CD4-positive, alpha-beta T cell treated with Interferon alpha-2 for 1 hour (primary cell): ENCODE measurements around the gene PDCL2.
"Not testable (repeated sequence)": the region's sequence is repeated elsewhere in the genome, so short reads cannot be mapped to it uniquely, and the experiment has no call there.

Source experiments
- DNase-seq, 2 donors: peaks; one replicate each; pipeline ENCODE4 v3.0.0-alpha.2; 2020 to 2022

Gene PDCL2

DNA sequence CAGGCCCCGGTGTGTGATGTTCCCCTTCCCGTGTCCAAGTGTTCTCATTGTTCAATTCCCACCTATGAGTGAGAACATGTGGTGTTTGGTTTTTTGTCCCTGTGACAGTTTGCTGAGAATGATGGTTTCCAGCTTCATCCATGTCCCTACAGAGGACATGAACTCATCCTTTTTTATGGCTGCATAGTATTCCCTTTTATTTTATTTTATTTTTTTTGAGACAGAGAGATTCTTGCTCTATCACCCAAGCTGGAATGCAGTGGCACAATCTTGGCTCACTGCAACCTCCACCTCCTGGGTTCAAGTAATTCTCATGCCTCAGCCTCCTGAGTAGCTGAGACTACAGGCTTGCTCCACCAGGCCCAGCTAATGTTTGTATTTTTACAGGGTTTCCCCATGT is 9.3 kb downstream of the PDCL2 start:
- DNase-seq: not testable (repeated sequence)

DNA sequence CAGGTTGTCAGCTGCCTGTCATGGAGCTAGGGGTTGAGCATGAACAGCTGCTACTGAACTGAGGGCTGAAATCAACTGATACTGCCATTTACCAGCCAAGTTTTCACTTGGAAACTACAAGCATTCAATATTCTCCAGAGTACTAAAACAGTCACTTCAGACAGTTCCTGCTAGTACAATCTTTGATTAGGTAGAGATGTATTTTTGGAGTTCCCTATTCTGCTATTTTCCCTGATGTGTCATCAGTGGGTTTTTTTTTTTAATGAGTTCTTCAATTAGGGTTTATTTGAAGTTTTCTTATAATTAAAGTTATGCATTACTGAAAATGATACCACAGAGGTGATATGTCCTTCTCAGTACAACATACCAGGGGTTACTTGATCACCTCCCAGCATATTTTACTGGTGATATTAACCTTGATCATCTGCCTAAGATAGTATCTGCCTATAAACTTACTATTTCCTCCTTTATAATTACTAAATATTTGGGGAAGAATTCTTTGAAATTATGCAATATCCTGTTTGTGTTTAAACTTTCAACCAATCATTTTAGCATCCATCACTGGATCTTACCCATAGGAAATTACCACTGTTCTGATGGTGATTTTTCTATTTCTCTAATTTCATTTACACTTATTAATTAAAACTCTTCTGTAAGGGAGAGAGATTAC is 13.6 kb downstream of the PDCL2 start:
- no peak for DNase-seq

DNA sequence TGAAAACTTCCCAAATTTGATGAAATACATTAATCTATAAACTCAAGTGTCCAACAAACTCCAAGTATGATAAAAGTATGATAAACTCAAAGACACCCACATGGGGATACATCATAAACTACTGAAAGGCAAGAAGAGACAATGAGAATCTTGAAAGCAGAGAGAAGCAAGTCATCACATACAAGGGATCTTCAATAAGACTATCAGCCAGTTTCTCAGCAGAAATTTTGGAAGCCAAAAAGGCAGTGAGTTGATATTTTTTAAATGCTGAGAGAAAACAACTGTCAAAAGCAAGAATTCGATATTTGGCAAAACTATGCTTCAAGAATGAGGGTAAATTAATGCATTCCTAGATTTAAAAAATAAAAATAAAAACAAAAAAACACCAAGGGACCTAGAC is 16.5 kb downstream of the PDCL2 start:
- DNase-seq: no peak

DNA sequence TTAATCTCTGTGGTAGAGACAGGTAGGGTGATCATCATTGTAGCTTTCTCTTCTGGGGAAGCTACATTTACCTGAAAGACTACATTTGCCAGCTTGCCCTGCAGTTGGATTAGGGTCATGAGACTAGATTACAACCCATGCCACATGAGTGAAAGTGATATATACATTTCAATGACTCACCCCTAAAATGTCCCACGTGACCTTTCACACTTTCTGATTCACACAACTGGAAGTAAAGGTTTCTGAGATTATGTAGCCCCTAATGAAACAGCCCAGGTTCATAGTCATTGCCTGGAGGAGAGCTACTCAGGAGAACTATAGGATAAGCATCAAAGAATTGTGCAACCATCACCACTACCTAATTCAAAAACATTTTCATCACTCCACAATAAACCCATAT is 17.8 kb downstream of the PDCL2 start:
- DNase-seq: no peak

DNA sequence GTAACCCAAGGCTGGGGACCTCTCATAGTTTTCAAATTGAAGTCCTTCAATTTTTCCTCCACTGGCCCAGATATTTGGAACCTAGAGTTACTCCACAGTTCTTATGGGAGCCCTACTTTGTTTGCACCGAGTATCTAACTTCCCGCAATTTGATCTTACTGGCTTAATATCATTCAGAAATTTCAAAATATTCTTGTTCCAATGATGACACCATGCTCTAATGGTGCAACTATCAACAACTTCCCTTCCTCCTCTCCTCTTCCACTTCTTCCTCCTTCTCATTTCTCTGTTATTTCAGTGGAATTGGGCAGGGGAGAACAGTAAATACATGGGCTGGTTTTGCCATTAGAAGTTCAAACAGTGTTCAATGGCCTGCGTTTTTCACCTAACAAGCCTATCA is 20.2 kb downstream of the PDCL2 start:
- DNase-seq: no peak

DNA sequence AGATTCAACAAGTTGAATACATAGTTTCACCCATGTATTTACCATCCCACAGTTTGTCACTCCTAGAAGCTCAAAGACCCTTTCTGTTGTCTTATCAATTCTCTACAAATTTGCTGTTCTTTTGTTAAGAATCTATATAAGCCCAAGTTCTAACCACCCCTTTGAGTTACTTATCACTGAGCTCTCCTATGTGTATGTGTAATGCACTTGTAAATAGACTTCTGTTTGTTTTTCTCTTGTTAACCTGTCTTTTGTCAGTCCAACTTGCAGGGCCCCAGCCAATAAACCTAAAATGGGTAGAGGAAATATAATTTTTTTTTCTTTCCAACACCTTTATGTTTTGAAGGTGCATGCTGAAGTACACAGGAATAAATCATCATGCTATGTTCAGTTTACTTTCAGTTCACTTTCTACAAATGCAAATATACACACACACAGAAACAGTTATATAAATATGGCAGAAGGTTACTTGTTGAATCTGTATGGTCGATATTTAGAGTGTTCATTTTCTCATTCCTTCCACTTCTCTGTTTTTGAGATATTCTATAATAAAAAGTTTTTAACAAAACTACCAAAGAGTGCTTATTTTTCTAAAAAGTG is 23.0 kb downstream of the PDCL2 start:
- no peak for DNase-seq

DNA sequence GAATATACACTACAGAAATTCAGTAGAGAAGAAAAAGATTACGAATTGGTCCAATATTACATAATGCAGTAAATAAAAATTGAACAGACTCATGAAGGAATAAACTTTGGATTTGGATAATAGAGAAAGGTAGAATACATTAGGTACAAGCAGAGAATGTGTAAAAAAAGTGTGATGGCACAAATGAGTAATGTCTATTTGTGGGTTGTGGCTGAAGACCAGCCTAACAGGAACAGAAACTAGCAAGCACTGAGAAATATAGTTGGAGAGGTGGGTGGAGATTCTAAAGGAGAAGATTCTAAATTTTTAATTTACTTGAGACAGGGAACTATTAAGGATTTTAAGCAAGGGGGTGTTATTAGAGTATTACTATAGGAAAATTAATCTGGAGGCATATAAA is 30.2 kb downstream of the PDCL2 start:
- no peak for DNase-seq

DNA sequence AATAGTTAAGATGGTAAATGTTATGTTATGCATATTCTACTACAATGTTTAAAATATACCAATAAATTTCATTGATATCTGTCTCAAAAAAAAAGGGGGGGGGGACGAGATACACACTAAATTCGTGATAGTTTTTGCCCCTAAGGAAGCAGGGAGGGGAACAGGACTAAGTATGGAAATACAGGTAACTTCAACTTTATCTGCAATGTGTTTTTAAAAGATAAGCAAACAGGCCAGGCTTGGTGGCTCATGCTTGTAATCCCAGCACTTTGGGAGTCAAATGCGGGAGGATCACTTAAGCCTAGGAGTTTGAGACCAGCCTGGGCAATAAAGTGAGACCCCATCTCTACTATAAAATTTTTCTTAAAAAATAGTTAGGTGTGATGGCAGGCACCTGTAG is 31.9 kb downstream of the PDCL2 start:
- no peak for DNase-seq

DNA sequence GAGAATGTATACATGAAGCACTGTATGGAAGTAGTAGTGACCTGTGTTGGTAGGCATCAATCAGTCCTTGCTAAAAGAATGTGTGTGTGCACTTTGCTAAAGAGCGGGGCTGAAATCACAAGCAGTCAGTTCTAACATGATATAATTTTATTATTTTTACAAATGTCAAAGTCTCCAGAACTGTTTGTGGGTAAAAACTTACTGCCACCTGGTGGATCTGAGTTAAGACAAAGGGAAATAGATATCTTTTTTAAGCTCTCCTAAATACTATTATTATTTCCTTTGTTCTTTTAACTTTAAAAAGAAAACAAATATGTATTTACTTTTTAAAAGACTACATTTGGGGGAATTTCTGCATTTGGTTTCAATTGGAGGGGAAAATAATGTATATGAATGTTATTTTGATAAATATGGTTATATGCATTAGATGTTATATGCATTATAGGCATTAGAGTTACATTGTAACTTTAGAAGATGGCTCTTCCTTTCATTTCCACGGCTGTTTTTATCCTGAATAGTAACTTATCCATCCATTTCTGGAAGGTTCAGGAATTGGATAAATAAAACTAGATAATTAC is 37.5 kb downstream of the PDCL2 start:
- DNase-seq: peak in 1 of 2 donors; percentile 60

DNA sequence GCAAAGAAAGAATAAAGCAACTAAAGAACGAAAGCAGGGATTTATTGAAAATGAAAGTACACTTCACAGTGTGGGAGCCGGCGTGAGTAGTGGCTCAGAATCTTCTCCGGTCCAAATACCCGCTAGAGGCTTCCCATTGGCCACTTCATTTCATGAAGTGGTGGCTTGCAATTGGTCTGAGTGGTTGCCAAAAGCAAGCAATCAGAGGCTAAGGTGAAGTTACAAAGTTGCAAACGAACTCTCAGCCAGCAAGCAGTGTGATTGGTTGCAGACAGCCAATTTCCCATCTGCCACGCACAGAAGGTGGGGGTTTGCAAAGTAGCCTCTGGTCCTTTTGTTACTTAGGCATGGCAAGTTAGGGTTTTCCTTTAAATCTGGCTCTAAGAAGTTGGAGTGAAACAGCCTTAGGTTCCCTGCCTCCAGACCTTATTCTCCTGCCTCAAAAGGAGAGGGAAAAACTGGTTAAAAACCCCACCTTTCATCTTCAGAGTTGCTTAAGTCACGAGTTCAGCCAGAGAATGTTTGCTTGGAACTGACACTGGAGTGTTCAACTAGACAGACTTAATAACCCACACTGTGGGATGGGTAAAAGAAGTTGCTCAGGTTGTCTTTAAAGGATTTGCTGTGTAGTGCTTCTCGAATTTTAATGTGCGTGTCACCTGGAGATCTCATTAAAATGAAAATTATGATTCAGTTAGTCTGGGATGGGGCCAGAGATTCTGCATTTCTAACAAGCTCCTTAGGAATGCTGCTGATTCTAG is 38.4 kb downstream of the PDCL2 start:
- DNase-seq: peak; percentile 37 to 59

DNA sequence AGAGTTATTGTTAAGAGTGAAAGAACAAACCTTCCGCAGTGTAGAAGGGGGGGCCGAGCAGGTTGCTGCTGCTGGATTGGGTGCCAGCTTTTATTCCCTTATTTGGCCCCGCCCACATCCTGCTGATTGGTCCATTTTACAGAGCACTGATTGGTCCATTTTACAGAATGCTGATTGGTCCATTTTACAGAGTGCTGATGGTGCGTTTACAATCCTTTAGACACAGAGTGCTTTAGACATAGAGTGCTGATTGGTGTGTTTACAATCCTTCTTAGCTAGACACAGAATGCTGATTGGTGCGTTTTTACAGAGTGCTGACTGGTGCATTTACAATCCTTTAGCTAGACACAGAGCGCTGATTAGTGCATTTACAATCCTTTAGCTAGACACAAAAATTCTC is 40.1 kb downstream of the PDCL2 start:
- peak; percentile 5 to 33 for DNase-seq

DNA sequence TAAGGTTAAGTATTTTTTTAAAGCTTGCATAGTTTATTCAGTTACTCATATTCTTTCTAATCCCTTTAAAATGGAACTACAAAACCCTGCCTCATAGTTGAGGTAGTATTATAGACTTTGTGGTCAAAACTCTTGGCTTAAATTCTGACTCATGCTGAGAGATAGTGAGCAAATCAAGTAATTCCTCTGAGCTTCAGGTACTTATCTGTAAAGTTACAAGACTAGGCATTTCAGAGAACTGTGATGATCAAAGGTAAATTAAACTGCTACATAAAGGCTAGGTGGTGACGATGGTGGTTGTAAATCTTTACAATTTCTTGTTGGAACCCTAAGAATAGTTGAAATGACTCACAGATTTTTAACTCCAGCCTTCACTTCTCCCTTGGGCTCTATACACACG is 42.2 kb downstream of the PDCL2 start:
- DNase-seq: no peak

DNA sequence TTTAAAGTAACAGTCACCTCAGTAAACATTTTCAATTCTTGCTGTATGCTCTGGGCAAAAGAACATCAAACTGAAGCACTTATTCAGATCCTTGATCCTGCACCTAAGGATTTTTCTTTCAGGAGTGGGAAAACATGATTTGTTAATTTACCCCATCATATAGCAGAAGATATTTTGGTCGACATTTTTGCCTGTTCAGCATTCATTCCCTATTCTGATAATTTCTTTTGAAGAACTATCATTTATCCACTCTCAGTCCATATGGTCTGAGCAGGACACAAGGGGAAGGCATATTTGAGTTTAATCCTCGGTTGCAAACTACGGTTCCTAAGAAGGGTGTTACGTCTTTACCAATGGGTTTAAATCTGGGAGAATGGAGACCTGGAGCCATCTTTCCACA is 44.1 kb downstream of the PDCL2 start:
- no peak for DNase-seq

DNA sequence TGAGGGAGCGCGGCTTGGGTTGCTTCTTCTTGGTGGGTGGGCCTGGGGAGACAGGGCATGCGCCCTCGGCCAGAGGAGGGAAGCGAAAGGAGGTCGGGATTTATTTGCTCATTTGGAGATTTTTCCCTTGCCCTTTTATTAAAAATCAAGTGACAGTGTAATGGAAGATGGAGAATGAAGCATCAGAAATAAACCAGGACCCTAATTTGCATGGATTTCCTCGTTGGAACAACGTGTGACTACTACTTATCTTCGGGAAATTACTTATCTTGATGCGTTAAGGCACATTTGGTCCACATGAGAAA is 44.6 kb downstream of the PDCL2 start:
- DNase-seq: no peak

DNA sequence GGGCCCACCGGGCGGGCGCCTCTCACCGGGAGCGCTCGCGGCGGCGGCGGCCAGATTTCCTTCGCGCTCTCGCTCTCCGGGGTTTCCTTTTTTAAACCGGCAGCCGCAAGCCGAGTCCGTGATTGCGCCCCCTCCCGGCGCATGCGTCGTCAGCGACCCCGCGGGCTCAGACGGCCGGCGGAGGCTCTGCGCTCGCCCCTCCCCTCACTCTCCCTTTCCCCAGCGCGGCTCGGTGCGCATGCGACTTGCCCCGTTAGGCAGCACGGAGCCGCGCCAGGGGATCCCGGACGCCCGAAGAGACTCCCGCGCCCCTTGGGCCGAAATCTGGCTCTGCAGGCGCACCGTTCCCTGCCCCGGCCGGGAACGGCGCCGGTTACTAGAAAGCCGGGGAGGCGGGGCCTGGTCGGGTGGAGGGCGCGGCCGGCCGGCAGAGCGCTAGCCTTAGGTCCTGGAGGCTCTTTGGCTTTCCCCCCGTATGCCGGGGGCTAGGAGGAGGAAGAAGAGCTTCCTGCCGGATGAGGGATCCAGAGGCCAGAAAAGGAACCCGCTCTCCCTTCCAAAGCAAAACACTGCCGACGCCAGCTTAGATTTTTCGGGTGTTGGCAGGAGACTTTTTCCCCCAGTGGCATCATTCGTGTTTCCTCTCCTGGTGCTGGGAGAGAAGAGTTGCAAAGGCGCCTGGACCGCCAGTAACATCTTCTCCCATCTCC is 45.1 kb downstream of the PDCL2 start, which contains the start of gene CLOCK:
Gene CLOCK (minus strand): TSS at position 154 of the 710 bp plus-strand sequence. CDS start 64,124 bp downstream, outside the sequence.
- peak; percentile 85 to 90 for DNase-seq

DNA sequence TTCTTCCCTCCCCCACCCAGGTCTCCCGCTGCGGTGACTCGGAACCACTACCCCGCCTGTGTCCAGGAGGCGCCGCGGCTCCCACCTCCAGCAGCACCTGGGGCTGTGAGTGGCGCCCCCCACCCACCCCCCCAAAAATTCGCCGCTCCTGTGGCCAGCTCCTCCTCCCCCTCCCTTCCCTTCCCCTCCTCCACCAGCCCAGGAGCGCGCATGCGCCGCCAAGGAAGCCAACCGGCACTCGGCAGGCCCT is 45.6 kb downstream of the PDCL2 start:
- DNase-seq: no peak

DNA sequence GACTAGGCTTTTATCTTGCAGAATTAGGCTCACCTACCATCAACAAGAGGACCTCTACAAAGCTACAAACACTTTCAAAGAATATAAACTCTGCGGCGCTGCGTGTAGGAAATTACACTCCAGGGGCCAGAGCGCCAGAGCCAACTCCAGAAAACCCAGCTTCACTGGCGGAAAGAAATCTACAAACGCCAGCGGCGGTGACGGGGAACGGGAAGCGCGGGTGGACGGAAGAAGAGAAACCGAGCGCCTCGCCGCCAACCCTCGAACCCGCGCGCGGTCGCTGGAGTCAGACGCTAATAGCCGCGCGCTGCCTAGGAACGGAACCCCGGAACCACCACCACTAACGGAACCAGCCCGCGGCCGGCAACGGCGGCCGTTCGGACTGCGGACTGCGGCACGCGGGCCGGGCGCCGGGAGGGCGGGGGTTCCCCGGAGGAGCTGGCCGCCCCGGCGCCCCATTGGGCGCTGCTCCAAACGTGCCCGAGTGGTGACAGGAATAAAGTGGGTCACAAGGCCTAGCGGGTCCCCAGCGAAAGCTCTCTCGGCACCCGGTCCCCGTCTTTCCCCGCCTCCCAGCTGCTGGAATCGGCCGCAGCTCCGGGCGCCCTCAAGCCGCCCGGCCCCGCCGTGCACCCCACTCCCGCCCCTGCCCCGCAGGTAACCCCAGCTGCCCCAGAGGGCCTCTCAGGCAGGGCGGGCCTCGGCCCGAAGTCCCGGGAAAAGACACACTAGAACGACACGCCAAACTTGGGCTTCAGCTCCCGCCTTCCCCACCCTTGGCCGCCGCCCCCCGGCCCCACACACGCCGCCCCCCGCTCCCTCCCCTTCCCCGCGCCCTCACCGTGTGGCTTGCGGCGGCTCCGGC is 46.2 kb downstream of the PDCL2 start:
- DNase-seq: peak; percentile 57 to 72

DNA sequence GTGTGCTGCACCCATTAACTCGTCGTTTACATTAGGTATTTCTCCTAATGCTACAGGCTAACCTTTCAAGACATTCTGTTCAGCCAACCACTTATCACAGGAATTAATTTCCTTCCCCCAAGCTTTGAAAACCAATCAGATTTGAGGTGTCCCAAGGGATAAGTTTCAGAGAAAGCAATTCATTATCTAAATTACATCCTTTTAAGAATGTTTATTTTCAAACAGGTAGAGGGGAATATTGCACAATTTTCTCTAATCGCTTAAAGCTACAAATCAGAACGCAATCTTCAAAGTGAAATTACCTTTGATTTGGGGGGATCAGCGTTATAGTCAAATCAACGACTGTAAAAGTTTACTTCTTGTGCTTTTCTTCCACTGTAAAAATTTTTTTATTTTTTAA is 46.9 kb downstream of the PDCL2 start:
- DNase-seq: no peak

DNA sequence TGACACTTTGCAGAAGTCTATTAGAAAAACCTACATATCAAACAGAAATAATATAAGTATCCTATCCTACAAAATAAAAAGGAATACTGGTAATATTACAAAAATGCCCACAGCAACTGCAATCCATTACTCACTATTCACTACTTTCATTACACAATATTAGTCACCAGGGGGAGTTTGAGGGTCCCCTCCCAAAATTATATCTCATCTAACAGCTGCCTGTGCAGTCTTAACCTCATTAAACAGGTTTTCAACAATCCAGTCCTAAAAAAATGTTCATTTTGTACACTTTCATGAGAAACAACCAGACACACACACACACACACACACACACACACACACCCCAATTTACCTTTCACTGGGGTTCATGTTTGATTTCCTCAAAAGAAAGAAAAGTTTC is 48.2 kb downstream of the PDCL2 start:
- DNase-seq: peak in 1 of 2 donors; percentile 23

DNA sequence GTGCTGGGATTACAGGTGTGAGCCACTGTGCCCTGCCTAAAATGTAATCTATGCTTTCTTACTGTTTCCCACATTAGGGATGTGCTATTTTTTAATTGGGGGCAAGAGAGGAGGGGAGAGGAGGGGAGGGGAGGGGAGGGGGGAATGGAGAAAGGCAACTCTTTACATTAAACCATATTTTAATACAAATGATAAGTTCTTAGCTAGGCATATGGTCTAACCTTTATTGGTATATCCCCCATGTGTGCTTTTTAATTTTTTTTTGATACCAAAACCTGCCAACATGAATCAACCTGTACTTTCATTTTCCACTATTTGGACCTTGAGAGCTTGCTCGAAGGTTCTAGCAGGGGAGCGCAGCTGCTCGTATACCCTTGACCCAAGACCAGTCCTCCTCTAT is 51.8 kb downstream of the PDCL2 start:
- no peak for DNase-seq

DNA sequence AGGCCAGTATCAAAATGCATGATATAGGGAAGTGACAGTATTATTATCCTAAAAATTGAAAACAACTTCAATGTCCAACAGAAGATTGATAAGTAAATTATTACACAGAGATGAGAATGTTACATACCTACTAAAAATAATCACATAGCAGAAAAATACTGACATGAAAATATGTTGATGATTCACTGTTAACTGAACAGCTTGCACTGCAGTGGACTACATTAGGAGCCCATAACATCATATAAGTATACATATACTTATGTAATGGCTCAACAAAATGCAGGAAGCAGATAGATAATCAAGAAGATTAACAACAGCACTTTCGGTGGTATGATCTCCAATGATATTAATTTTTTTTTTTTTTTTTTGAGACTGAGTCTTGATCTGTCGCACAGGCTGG is 52.4 kb downstream of the PDCL2 start:
- DNase-seq: no peak

DNA sequence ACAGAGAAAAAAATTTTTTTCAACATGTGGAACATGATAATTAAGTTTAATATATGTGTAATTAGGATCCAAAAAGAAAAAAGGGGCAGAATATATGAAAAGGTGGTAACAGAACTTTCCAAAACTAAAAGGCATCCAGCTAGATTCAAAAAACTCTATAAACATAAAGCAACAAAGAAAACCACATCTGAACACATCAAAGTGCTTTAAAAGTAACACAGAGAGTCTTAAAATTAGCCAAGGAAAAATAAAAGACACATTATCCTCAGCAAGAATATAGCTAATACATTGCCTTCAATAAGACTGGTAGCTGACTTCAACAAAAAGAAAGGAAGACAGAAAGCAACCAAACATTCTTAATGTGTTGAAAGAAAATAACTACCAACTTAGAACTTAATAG is 53.5 kb downstream of the PDCL2 start:
- DNase-seq: no peak

DNA sequence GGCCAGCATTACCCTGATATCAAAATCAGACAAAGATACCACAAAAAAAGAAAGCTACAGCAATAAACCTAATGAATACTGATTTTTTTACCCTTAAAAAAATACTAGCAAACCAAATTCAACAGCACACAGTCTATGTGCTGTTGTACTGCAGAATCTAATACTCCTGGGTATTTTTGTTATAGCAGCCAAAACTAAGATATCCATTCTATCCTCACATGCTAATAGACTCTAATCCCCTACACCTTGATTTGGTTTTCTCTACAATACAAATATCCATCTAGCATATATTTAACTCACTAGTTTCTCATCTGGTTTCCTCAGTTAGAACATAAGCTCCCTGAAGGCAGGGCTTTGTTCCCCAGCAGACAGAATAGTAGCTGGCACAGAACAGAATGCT is 57.7 kb downstream of the PDCL2 start:
- no peak for DNase-seq
